Brain microvascular endothelial cell (primary cell): Measurements from ENCODE around the gene RANBP10.

Experiments
- DNase-seq: peaks from one replicate; pipeline ENCODE4 v3.0.0-alpha.2; 2020
- H3K27ac ChIP-seq: fragments of 250-450 bp; sonication (Bioruptor Pico); 2 replicates; pipeline ENCODE4 v1.5.1; 2020; ENCODE audit warnings: mild to moderate bottlenecking, moderate library complexity
- H3K27me3 ChIP-seq: fragments of 250-450 bp; sonication (Bioruptor Pico); replicated peaks from 2 replicates; pipeline ENCODE4 v1.5.1; 2020; ENCODE audit warnings: mild to moderate bottlenecking
- H3K36me3 ChIP-seq: fragments of 250-450 bp; sonication (Bioruptor Pico); replicated peaks from 2 replicates; pipeline ENCODE4 v1.5.1; 2020; ENCODE audit warnings: mild to moderate bottlenecking
- H3K4me3 ChIP-seq: 2 replicates; pipeline ENCODE4 v1.5.1; 2011; ENCODE audit warnings: low read depth, mild to moderate bottlenecking, control low read depth, low read length, moderate library complexity
- in situ Hi-C: cut with HindIII; loops from 2 replicates; pipeline ENCODE4 v1.10.0; 2017; ENCODE audit warnings: low sequenced_read_pairs, low pct_ligation_motif_present
- TF ChIP-seq, protein P1 (sequence below): IDR thresholded peaks from 2 replicates; pipeline ENCODE4 v1.5.1; 2011; ENCODE audit warnings: low read depth, mild to moderate bottlenecking, moderate library complexity, low read length, control low read depth, inconsistent platforms; ENCODE audit errors: missing control alignments

RANBP10 gene

DNA sequence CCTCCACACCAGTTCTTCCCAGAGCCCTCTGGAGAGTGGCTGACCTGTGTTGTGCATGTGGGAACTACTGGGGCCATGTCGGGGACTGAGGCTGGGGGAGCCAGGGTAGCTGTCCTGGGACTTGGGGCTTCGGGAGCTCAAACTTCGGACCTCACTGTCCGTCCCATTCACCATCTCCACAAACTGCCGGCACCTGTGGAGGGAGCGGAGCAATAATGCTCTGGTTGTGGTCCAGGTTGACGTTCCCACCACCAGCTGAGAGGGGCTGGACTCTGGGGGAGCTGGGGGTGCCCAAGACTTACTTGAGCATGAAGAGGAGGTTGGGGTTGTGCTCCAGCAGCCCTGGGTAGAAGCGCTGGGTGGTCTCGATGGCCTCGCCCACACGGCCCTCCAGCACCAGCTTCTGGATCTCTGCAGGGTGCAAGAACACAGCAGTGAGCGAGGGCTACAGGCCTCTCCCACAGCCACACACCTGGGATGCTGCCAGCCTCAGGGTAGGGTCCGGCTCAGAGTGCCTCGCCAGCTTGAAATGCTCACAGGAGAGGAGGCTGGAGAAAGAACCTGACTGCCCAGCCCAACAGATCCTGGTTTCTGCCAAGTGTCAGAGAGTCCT, 76.6 kb downstream of the RANBP10 start:
- Histone ChIP-seq H3K27me3 (no peaks in the 10 kb centered on the region), H3K27ac (no peak overlapping the region), H3K4me3 (no peak overlapping the region), H3K36me3 (peaks cover 38% of the 10 kb centered on the region)
- TF ChIP-seq, protein P1, sequence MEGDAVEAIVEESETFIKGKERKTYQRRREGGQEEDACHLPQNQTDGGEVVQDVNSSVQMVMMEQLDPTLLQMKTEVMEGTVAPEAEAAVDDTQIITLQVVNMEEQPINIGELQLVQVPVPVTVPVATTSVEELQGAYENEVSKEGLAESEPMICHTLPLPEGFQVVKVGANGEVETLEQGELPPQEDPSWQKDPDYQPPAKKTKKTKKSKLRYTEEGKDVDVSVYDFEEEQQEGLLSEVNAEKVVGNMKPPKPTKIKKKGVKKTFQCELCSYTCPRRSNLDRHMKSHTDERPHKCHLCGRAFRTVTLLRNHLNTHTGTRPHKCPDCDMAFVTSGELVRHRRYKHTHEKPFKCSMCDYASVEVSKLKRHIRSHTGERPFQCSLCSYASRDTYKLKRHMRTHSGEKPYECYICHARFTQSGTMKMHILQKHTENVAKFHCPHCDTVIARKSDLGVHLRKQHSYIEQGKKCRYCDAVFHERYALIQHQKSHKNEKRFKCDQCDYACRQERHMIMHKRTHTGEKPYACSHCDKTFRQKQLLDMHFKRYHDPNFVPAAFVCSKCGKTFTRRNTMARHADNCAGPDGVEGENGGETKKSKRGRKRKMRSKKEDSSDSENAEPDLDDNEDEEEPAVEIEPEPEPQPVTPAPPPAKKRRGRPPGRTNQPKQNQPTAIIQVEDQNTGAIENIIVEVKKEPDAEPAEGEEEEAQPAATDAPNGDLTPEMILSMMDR: no peak
- no peak for DNase-seq
- in situ Hi-C loops: no loop called here

DNA sequence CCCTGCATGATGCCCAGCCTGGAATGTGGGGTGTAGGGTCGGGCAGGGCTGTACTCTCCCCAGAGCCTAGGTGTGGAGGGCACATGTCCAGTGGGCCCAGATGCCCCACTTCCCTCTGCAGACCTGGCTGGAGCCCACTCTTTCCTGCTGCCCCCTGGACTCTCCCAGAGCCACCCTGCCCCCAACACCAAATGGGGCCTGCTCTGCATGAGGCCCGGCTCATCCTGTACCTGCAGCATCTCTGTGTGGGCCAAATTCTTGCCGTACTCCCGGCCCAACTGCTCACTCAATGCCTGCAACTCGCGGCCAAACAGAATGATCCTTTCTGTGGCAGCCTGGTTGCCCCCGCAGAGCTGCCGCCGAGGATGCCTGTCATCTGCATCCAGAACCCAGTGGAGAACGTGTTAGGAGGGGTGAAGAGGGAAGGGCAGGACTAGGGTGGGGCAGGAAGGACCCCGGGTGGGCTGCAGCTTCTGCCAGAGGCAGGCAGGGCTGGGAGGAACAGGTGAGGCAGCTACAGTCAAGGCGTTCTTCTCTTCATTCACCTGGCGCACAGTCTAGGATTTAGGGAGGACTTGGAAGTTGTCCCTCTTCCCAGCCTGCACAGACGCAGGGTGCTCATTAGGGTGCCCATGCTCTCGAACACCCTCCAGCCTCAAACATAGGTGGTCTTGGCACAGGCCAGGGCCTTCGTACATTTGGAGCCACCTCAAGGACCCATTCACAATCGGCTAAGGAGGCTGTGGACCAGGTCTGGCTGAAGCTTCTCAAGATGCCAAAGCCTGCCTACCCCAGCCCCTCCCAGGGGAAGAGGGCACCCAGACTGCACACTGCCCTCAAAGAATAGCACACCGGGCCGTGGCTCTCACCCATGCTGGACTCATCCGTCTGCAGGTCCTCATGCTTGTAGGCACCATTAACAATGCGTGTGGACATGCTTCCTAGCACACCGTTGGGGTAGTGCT, 78.6 kb downstream of the RANBP10 start:
- H3K27me3 ChIP-seq: no peaks in the 10 kb centered on the region
- in situ Hi-C loops: no loop called here

DNA sequence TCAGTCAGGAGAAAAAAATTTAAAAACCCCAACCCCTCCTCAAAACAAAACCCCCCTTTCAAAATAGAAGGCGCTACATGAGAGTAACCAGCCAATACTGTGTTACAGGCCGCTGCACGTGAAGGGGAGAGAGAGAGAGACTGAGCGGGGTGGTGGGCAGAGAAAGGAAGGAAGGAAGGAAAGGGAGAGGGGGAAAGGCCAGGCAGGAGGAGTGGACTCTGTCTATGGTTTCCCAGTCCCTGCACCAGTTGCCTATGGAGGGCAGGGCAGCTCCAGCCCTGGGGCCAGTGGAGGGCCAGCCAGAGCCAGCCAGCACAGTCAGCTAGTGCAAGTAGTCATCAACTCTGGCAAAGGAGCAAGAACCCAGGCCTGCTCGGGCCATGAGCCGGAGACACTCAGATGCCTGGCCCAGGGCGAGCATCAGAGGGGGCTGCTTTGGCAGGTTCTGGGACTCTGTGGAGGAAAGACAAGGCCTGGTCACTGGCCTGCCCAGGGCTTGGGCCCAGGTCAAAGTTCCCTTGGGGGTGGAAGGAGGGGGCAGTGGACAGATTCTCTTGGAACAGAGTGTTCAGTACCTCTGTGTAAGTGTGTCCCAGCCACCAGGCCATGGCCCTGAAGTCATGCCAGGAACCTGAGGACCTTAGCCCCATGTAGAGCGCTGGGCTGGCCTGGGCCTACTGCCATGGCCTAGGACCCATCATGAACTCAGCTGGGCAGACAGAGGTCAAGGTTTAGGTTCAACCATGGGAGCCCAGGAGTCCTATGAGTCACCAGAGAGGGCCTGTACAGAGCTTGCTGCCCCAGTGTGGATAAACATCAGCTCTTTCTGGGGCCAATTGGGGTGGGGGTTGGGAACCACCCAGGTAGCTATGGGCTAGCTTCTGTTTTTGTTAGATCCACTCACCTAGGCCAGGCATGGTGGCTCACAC, 80.0 kb downstream of the RANBP10 start:
- peaks cover 36% of the 10 kb centered on the region for H3K36me3 ChIP-seq
- no peaks in the 10 kb centered on the region for H3K27me3 ChIP-seq
- in situ Hi-C loops: no loop called here
- H3K4me3 ChIP-seq: no peak overlapping the region
- no peak overlapping the region for H3K27ac ChIP-seq
- TF ChIP-seq, protein P1: no peak
- DNase-seq: no peak

More for the DNA sequence above, 78.6 kb downstream of the RANBP10 start:
- Histone ChIP-seq H3K27ac (no peak overlapping the region), H3K4me3 (no peak overlapping the region), H3K36me3 (peaks cover 38% of the 10 kb centered on the region)
- TF ChIP-seq, protein P1: no peak
- DNase-seq: no peak

DNA sequence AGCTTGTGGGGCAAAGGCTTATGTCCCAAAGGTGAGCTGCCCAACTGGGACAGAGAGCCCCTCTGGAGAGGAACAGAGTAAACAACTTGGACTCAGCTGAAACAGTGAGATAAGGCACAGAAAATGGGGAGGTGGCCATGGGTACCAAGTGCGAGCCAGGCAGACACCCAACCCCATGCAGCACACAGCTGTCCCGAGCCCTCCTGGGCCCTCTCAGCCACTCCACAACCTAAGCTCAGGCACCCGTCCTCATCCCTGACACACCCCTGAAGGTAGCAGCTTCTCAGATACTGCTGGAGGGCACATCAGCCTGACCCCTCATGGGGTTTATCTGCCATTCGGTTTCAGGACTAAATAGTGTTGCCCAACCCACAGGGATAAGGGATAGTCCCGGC, 82.5 kb downstream of the RANBP10 start:
- peaks cover 19% of the 10 kb centered on the region for H3K36me3 ChIP-seq
- TF ChIP-seq, protein P1: no peak
- H3K27me3 ChIP-seq: no peaks in the 10 kb centered on the region
- in situ Hi-C loops: loop anchor here (25.0 kb wide), 1 partner anchor 188 kb away; no protein-coding TSS in a partner anchor
- DNase-seq: no peak
- H3K4me3 ChIP-seq: no peak overlapping the region
- no peak overlapping the region for H3K27ac ChIP-seq

DNA sequence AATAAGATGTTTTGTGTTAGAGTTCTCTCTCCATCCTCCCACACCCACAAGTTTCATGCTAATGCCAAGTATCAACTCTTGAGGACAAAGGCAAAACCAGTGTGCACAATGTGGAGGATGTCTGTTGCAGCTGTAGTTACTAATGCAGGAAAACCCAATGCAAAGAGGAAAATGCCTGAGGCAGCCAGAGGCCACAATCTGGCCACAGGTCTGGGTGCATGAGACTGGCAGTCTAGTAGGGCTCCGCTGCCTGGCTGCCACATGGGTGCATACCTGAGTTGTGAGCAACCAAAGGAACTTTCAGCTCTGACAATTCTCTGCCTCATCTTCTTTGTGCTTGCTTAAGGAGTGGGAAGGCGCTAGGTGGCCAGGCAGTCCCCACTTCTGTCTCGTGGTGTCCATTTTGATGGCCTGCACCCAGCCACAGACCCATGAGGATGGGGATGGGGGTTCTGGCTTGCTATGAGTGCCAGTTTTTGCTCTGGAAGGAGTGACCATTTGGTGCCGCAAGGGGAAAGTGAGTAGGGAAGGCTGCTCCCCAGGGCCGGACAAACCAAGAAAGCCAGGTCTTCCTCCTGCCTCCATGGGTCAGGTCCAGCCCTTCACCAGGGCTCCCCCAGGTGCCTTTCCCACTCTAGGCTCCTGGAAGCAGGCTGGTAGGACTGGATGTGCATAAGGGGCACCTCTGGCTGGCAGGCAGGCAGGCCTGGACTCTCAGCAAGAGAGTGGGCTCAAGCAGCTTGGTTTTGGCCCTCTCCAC, 83.0 kb downstream of the RANBP10 start:
- no peak overlapping the region for H3K27ac ChIP-seq
- H3K36me3 ChIP-seq: peaks cover 18% of the 10 kb centered on the region
- H3K27me3 ChIP-seq: no peaks in the 10 kb centered on the region
- no peak overlapping the region for H3K4me3 ChIP-seq
- TF ChIP-seq, protein P1: no peak
- in situ Hi-C loops: loop anchor here (25.0 kb wide), 1 partner anchor 189 kb away; no protein-coding TSS in a partner anchor
- DNase-seq: peak; percentile 28
